Measurements from ENCODE around the gene GABRA1. TPM values are rescaled to one million over a fixed set of nuclear protein-coding genes. Genes with fewer than 3 reads are reported as not detected.

Gene GABRA1
- total RNA-seq, 4 donors from 2014 or later = not detected

DNA sequence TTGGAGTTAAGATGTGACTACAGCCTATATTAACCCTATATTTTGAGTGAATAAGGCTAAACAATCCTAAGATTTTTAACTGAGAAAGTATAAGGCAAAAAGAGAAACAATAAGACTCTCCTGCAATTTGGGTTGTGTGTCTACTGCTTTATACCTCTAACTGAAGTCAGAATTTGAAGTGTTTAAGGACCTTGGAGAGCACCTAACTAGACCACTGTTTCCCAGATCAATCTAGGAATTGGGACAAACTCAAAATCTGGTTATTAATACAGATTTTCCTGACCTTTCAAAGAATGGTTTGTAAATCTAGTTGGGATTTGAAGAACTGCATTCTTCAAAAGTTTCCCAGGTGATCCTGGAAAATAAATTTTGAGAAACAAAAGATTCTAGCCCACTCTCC is 42.1 kb downstream of the GABRA1 start:
- no peak for DNase-seq
- Histone ChIP-seq H3K27me3 (no peaks in the 10 kb centered on the region), H3K4me3 (no peak overlapping the region), H3K4me1 (no peaks in the 10 kb centered on the region), H3K9me3 (no peaks in the 10 kb centered on the region), H3K36me3 (no peaks in the 10 kb centered on the region), H3K27ac (no peak overlapping the region)
- TF ChIP-seq POLR2A (IDR thresholded peaks at IDR 0.05) = no peak
- TF ChIP-seq, protein P1, sequence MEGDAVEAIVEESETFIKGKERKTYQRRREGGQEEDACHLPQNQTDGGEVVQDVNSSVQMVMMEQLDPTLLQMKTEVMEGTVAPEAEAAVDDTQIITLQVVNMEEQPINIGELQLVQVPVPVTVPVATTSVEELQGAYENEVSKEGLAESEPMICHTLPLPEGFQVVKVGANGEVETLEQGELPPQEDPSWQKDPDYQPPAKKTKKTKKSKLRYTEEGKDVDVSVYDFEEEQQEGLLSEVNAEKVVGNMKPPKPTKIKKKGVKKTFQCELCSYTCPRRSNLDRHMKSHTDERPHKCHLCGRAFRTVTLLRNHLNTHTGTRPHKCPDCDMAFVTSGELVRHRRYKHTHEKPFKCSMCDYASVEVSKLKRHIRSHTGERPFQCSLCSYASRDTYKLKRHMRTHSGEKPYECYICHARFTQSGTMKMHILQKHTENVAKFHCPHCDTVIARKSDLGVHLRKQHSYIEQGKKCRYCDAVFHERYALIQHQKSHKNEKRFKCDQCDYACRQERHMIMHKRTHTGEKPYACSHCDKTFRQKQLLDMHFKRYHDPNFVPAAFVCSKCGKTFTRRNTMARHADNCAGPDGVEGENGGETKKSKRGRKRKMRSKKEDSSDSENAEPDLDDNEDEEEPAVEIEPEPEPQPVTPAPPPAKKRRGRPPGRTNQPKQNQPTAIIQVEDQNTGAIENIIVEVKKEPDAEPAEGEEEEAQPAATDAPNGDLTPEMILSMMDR (IDR thresholded peaks at IDR 0.05) = no peak

DNA sequence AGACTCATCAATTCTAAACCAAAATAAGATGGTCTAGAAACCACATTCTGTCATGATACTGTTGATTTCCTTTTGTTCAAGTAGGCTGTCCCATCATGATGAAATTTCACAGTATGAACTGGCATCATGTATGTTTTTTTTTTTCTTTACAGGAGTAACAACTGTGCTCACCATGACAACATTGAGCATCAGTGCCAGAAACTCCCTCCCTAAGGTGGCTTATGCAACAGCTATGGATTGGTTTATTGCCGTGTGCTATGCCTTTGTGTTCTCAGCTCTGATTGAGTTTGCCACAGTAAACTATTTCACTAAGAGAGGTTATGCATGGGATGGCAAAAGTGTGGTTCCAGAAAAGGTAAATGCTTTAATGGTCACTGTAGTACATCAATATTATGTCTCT is 47.6 kb downstream of the GABRA1 start:
- TF ChIP-seq, protein P1 (IDR thresholded peaks at IDR 0.05) = no peak
- TF ChIP-seq POLR2A (IDR thresholded peaks at IDR 0.05) = no peak

DNA sequence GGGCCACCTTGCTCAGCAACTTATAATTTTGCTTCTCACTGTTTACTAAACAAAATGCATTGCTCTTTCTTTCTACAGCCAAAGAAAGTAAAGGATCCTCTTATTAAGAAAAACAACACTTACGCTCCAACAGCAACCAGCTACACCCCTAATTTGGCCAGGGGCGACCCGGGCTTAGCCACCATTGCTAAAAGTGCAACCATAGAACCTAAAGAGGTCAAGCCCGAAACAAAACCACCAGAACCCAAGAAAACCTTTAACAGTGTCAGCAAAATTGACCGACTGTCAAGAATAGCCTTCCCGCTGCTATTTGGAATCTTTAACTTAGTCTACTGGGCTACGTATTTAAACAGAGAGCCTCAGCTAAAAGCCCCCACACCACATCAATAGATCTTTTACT is 49.1 kb downstream of the GABRA1 start:
- Histone ChIP-seq H3K4me1 (no peaks in the 10 kb centered on the region), H3K27ac (no peak overlapping the region), H3K9me3 (no peaks in the 10 kb centered on the region), H3K27me3 (no peaks in the 10 kb centered on the region), H3K36me3 (no peaks in the 10 kb centered on the region), H3K4me3 (no peak overlapping the region)
- TF ChIP-seq, protein P1 (IDR thresholded peaks at IDR 0.05) = no peak
- no peak for TF ChIP-seq POLR2A (IDR thresholded peaks at IDR 0.05)
- DNase-seq = no peak

More for the DNA sequence above, 47.6 kb downstream of the GABRA1 start:
- Histone ChIP-seq H3K27ac (no peak overlapping the region), H3K4me3 (no peak overlapping the region), H3K9me3 (no peaks in the 10 kb centered on the region), H3K27me3 (no peaks in the 10 kb centered on the region), H3K4me1 (no peaks in the 10 kb centered on the region), H3K36me3 (no peaks in the 10 kb centered on the region)
- DNase-seq = no peak

GRCh38 chr5:161899590-161899989 is 51.7 kb downstream of the GABRA1 start:
- DNase-seq = no peak
- TF ChIP-seq, protein P1 (IDR thresholded peaks at IDR 0.05) = no peak
- no peak for TF ChIP-seq POLR2A (IDR thresholded peaks at IDR 0.05)
- no peaks in the 10 kb centered on the region for H3K4me1 ChIP-seq
- H3K27ac ChIP-seq = no peak overlapping the region
- H3K36me3 ChIP-seq = no peaks in the 10 kb centered on the region
- no peaks in the 10 kb centered on the region for H3K9me3 ChIP-seq
- H3K4me3 ChIP-seq = no peak overlapping the region
- H3K27me3 ChIP-seq = no peaks in the 10 kb centered on the region

DNA sequence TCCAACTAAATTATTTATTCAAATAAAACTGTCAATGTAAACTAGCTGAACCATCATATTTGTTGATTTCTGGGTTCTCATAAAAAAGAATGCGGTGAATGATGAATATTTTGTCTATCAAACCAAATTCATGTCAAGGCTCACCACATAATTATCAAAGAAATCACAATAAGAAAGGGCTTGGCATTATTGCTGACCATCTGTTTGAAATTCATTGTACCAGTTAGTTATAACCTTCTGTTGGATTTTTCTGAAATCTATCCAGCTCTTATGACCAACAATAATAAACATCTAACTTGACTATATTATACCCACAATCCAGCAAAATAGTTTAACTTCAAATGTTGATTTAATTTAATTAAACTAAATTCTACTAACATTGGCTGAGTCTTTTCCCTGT is 53.1 kb downstream of the GABRA1 start:
- TF ChIP-seq, protein P1 (IDR thresholded peaks at IDR 0.05) = no peak
- no peak for TF ChIP-seq POLR2A (IDR thresholded peaks at IDR 0.05)
- H3K4me3 ChIP-seq = no peak overlapping the region
- no peak overlapping the region for H3K27ac ChIP-seq
- H3K4me1 ChIP-seq = no peaks in the 10 kb centered on the region
- no peaks in the 10 kb centered on the region for H3K9me3 ChIP-seq
- no peak for DNase-seq
- H3K27me3 ChIP-seq = no peaks in the 10 kb centered on the region
- H3K36me3 ChIP-seq = no peaks in the 10 kb centered on the region

GRCh38 chr5:161921781-161922180 is 73.9 kb downstream of the GABRA1 start:
- no peak for DNase-seq
- TF ChIP-seq, protein P1 (IDR thresholded peaks at IDR 0.05) = no peak
- no peak for TF ChIP-seq POLR2A (IDR thresholded peaks at IDR 0.05)
- H3K27ac ChIP-seq = no peak overlapping the region
- H3K4me3 ChIP-seq = no peak overlapping the region
- H3K36me3 ChIP-seq = no peaks in the 10 kb centered on the region
- no peaks in the 10 kb centered on the region for H3K27me3 ChIP-seq
- no peaks in the 10 kb centered on the region for H3K4me1 ChIP-seq
- H3K9me3 ChIP-seq = no peaks in the 10 kb centered on the region
